Measurements from ENCODE around the gene ZNF570.

The ZNF570 gene

DNA sequence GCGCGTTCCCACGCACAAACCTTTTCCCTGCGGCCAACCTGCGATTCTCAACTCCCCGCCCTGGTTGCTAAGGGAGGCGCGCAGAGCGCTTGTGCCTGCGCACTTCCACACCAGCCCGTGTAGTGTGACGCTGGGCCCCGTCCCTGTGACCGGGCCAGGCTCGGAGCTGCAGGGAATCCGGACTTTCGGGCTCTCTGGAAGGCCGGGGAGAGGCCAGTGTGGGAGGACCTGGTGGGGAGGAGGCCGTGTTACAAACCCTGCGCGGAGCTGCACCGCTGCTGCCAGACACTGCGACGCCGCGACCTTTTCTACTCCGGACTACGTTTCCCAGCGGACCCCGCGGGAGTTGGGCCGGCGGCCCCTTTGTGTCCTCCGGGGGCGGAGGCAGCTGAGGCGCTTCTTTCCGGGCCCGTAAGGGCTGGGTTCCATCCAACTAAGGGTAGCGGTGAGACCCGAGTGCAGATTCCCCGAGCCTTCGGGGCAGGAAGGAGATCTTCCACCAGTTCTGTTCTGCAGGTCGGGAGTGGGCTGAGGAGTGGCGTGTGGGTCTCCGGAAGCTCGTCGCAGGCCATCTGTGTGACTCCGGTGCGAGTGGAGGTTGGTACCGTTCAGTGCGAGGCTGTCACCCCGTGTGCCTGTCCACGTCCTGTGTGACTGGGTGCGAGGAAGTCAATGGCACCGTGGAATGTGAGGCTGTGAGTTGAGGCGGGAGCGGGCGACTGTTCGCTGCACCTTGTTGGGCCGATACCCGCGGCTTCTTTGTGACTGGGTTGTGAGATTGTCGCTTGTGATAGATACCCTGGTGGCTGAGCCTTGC, at the start of gene ZNF570:
ZNF570 (plus strand) TSS at position 396 of the 817 bp plus-strand sequence. CDS start 999 bp downstream, outside the sequence.
- peak; percentile 77 for DNase-seq (ENCODE audit: low read depth)

DNA sequence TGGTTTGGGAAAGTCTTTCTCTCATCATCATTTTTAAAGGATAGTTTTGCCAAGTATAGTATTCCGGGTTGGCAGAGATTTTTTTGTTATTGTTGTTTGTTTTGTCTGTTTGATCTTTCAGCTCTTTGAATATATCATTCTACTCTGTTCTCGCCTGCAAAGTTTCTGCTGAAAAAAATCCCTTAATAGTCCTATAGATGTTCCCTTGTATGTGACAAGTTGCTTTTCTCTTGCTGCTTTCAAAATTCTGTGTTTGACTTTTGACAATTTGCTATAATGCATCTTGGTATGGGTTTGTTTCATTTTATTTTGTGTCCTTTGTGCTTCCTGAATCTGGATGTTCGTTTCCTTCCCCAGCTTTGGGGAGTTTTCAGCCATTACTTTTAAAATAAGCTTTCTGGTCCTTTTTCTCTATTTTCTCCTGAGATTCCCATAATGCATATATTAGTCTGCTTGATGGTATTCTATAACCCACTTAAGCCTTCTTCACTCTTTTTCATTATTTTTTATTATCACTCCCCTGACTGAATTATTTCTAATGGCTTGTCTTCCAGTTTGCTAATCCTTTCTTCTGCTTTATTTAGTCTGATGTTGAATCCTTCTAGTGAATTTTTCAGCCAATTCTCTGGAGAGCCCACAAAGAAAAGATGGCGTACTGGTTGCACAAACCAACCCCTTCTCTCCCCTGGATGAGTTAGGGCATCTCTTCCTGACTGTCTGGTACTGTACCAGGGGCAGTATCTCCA, 16.5 kb upstream of the ZNF570 start:
- no peak for DNase-seq (ENCODE audit: low read depth)

DNA sequence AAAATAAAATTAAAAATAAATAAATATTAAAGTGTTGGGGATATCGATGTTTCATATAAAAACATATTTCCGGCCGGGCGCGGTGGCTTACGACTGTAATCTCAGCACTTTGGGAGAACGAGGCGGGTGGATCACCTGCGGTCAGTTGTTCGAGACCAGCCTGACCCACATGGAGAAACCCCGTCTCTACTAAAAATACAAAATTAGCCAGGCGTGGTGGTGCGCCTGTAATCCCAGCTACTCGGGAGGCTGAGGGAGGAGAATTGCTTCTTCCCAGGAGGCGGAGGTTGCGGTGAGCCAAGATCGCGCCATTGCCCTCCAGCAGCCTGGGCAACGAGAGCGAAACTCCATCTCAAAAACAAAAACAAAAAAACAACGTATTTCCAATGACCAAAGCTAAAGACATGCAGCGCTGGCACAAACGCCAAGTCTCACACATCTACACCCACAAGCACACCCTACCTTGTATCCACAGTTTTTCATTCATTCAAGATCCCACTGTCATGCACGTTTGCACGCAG, 2.8 kb upstream of the ZNF570 start:
- DNase-seq (ENCODE audit: low read depth) = no peak

DNA sequence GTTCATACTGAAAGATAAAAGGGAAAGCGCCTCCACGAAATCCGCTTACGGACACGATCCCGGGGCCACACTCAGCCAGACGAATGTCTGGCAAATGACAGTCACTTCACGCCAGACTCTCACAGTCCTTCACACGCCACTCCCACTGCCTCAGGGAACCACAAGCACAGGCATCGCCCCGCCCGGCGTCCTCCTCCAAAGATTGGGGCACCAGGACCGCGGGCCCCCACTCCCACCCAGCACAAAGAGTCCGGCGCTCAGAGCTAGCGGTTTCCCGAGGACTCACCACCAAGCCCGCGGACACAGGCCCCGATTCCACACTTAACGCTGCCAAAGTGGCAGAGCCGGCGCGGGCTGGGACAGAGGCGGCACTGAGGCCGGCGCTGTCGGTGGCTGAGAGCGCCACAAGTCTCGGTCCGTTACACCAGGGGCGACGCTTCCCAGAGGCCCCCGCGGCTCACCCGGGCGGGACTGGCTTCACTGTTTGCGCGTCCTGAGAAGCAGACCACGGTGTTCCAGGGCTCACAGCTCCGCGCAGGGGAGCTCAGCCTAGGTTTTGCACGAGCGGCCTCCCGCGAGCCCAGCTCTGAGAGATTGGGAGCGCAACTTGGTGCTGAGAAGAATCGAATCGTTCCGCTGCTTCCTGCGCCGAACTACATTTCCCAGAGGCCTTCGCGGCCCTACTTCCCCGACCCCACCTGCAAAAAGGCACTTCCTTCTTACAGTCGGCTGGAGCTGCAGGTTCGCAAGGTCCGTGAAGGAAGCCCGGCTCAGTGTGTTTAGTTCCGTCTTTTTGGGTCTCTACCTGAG, 2.2 kb upstream of the ZNF570 start, which contains the start of gene ZNF569:
ZNF569 (minus strand) TSS at position 647 of the 810 bp plus-strand sequence. CDS start 22,523 bp downstream, outside the sequence.
- peak; percentile 77 for DNase-seq (ENCODE audit: low read depth)

DNA sequence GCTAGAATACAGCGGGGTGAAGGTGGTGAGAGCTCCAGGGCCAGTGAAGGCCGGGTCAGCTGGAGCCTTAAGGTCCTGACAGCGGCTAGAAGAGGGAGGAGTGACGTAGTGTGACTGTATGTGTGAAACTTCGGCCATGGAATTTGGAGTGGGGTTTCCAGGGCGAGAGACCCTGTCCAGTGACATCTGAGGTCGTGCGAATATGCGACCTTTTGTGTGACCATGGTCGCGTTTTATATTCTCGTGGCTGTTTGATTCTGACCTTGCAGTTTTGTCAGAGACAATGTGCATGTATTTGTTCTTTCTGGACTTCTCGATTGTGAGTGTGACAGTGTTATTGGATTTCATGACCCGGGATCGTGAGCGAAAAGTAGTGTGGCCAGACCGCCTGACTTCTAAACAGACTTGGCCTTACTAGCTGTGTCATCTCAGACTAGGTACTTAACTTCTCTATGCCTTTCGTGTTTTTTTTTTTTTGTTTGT, 1.5 kb upstream of the ZNF570 start:
- DNase-seq (ENCODE audit: low read depth) = no peak

DNA sequence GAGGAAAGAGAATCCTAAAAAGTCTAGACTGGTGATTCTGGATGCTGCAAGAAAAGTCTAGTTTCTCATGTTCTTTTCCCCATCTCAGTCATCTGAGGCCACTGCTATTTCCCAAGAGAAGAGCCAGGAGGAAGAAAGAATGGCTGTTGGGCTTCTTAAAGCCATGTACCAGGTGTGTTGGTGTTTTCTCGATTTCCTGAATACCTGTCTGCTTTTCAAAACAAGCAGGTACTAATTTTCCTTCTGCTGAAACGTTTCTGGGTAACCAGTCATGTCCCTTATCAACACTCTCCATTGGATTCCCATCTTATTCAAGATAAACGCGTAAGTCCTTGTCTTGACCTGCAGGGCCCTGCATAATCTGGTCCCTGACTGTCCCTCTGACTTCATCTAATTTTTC, 1.1 kb downstream of the ZNF570 start:
- DNase-seq (ENCODE audit: low read depth) = no peak

DNA sequence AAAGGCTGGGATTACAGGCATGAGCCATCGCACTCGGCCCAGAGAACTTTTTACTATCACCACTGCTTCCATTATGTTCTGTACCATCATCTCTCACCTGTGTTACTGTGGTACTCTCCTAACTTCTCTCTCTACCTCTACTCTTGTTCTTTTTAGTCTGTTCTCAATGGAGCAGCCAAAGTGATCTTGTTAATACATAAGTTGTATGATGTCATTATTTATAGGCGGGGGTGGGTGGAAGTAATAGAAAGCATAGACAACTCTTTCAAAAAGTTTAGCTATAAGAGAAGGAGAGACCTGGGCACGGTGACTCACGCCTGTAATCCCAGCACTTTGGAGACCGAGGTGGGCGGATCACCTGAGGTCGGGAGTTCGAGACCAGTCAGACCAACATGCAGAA, 3.0 kb downstream of the ZNF570 start:
- DNase-seq (ENCODE audit: low read depth) = no peak

DNA sequence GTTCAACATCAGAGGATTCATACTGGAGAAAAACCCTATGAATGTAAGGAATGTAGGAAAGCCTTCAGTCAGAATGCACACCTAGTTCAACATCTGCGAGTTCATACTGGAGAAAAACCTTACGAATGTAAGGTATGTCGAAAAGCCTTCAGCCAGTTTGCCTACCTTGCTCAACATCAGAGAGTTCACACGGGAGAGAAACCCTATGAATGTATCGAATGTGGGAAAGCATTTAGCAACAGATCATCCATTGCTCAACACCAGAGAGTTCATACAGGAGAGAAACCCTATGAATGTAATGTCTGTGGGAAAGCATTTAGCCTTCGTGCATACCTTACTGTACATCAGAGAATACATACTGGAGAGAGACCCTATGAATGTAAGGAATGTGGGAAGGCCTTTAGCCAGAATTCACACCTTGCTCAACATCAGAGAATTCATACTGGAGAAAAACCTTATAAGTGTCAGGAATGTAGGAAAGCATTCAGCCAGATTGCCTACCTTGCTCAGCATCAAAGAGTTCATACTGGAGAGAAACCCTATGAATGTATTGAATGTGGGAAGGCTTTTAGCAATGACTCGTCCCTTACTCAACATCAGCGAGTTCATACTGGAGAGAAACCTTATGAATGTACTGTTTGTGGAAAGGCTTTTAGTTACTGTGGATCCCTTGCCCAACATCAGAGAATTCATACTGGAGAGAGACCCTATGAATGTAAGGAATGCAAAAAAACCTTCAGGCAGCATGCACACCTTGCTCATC, 15.4 kb downstream of the ZNF570 start:
- no peak for DNase-seq (ENCODE audit: low read depth)

DNA sequence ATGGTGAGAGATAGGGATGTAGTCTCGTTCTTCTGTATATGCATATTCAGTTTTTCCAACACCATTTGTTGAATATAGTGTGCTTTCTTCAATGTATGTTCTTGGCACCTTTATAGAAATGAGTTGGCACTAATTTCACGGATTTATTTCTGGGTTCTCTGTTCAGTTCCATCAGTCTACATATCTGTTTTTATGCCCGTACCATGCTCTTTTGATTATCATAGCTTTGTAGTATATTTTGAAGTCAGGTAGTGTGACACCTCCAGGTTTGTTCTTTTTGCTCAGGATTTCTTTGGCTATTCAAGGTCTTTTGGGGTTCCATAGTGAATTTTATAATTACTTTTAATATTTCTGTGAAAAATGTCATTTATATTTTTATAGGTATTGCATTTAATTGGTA, 23.1 kb downstream of the ZNF570 start:
- DNase-seq (ENCODE audit: low read depth) = no peak

DNA sequence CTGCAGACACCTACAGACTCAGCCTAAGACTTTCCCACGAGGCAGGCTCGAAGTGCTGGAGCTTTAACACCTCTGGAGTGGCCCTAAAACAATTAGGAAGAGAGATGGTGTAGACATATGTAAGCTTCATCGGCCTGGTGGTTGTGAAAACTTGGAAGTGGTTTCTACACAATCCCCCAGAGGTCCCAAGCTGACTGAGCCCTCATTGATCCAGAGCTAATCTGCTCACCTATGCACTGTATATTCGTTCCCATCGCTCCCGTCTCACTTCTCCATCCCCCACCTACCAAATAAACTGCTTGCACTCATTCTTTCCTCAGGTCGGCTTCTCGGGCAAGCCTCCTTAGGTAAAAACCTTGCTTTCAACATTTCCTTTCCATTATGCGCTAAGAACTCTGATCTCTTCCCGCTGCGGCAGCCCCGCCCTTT, 36.8 kb downstream of the ZNF570 start:
- no peak for DNase-seq (ENCODE audit: low read depth)

DNA sequence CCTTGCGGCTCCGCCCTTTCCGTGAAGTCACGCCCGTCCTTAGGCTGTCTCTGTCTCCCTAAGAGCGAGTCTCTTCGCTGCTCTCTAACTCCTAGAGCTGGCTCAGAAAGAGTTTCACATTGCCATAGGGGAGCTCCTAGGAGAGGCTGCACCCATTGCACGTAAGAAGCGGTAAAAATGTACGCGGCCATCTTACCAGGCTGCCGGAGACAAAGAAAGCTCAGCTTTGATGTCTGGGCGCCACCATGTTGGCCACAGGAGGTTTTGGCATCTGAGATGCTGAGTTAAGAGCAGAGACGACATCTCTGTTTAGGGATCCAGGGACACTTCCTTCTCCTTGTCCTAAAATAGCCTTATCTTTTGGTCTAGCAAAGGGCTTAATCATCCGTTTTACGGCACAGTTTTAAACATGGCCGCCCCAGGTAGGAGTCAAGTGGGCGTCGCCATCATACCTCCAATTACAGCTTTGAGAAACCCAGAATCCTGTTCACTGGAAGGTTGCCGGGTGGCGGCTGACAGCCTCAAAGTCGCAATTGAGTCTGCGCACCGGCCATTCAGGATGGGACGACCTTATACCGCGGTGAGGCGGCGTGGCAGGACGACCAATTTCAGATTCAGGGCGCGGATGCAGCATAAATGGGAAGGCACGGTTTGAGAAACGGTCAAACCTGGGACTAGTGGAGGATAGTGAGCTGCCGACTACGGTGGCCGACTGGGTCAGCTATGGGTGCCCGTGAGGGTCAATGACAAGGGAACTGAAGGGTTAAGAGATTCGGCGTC, 37.4 kb downstream of the ZNF570 start, which contains the start of gene ZNF793:
ZNF793 (plus strand) TSS at position 553 of the 780 bp plus-strand sequence. CDS start 16,501 bp downstream, outside the sequence.
- peak; percentile 67 for DNase-seq (ENCODE audit: low read depth)

DNA sequence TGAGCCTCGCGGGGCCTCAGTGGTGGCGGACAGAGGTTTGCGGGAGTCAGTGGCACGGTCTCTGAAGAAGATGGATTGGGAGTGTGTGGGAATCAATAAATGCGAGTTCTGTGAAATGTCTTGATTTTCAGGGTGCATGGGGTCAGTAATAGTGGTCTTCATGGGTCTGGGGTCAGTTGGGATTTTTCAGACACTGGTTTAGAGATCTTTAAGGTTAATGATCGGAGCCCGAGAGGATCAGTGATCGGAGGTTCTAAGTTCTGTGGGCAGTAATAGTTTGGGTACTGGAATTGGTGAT, 38.0 kb downstream of the ZNF570 start:
- DNase-seq (ENCODE audit: low read depth) = no peak

DNA sequence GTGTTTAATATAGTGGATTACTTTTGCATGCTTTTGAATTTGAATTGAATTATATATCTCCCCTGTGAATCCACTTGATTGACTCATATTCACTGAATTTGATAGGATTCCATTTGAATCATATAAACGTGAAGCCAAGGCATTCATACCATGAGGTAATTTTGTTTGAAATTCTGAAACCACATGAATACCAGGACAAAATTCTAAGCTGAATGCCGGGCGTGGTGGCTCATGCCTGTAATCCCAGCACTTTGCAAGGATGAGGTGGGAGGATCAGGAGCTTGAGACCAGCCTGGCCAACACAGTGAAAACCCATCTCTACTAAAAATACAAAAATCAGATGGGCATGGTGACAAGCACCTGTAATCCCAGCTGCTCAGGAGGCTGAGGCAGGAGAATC, 42.0 kb downstream of the ZNF570 start:
- no peak for DNase-seq (ENCODE audit: low read depth)

DNA sequence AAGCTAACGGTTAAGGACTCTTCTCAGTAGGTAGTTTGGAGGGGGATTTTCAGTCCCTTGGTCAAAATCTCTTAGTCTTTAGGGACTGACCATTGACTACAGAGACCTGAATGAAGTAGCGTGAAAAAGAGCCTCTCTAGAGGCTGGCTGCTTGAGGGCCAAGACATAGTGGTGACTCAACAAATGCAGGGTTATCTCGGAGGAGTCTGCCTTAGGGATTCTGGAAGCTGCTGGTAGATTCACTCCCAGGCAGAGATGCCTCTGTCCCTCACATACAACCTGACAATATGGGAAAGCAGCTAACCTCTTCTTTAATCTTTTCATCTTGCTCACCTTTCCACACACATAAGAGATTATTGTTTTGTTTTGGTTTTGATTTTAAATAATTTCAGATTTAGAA, 42.7 kb downstream of the ZNF570 start:
- DNase-seq (ENCODE audit: low read depth) = no peak

DNA sequence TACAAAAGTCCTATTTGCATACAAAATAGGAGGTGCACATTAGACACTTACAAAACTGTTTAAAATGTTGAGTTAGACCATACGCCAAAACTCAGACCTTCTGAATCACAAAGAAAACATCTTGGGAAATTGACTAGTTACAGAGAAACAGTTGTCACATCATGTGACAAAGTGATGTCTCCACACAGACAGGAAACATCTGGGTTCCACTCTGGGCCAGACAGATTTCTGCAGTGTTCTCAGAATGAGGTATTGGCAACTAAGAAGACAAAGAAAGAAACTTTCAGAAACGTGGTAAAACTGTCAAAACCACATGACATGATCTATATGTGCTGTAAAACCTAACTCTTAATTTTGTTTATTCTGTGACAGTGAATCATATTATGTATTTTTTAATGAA, 44.2 kb downstream of the ZNF570 start:
- DNase-seq (ENCODE audit: low read depth) = no peak

DNA sequence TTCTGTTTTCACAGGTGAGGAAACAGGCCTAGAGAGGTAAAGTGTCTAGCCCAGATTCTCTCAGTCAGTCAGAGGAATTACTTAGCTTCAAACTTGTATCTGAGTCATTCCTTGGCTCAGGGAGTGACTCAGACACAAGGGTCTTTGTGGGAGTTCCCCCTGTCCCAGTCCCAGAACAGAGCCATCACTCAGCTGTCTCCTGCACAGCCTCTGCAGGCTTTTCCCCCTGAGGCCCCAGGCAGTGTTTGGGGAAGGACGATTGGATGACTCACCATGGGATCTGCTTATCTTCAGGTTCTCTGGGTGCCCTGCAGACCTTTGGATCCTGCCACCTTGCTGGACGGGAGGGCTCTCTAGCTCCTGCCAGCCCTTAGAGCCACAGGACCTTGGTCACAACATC, 50.7 kb downstream of the ZNF570 start:
- DNase-seq (ENCODE audit: low read depth) = no peak

DNA sequence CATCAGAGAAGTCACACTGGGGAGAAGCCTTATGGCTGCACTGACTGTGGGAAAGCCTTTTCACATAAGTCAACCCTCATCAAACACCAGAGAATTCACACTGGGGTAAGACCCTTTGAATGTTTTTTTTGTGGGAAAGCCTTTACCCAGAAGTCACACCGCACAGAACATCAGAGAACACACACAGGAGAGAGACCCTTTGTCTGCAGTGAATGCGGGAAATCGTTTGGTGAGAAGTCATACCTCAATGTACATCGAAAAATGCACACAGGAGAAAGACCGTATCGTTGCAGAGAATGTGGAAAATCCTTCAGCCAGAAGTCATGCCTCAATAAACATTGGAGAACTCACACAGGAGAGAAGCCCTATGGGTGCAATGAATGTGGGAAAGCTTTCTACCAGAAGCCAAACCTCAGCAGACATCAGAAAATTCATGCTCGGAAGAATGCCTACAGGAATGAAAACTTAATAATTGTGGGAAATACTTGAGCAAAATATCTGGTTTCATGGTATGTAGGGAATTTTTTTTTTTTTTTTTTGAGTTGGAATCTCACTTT, 68.3 kb downstream of the ZNF570 start:
- no peak for DNase-seq (ENCODE audit: low read depth)
